Calu3 (cell line): Measurements from ENCODE around the gene TMEM238. TPM values are rescaled to one million over a fixed set of nuclear protein-coding genes. Genes with fewer than 3 reads are reported as not detected.
"Not testable (repeated sequence)": the region's sequence is repeated elsewhere in the genome, so short reads cannot be mapped to it uniquely, and the experiment has no call there.

Experiments used
- BruUV-seq: library from RNA; stranded (reverse); fragments of 400-500 nt; replicated peaks from 2 replicates; lab custom pipeline; 2021; lab: Mats Ljungman, UMichigan
- CTCF ChIA-PET: fragments of 300-600 bp; sonication (Branson Sonifier 250); formaldehyde crosslinking; loops from one replicate; lab custom pipeline; 2022; ENCODE audit warnings: antibody characterized with exemption; lab: Charles Lee
- DNase-seq: peaks from one replicate; pipeline ENCODE4 v3.0.0; 2022
- H3K27ac Mint-ChIP-seq: one replicate; pipeline ENCODE4 v1.8.0; 2022; ENCODE audit warnings: mixed read lengths; ENCODE audit not compliant: unreplicated experiment
- H3K27me3 Mint-ChIP-seq: one replicate; pipeline ENCODE4 v1.8.0; 2022; ENCODE audit warnings: mixed read lengths; ENCODE audit not compliant: unreplicated experiment
- H3K36me3 Mint-ChIP-seq: one replicate; pipeline ENCODE4 v1.8.0; 2022; ENCODE audit warnings: mild to moderate bottlenecking, moderate library complexity, mixed read lengths; ENCODE audit not compliant: insufficient read depth, unreplicated experiment
- H3K4me1 Mint-ChIP-seq: one replicate; pipeline ENCODE4 v1.8.0; 2022; ENCODE audit warnings: mild to moderate bottlenecking, low read depth, mixed read lengths; ENCODE audit not compliant: unreplicated experiment
- H3K4me3 Mint-ChIP-seq: one replicate; pipeline ENCODE4 v1.8.0; 2022; ENCODE audit warnings: mild to moderate bottlenecking, low read depth, moderate library complexity, mixed read lengths; ENCODE audit not compliant: unreplicated experiment
- H3K9me3 Mint-ChIP-seq: one replicate; pipeline ENCODE4 v1.8.0; 2022; ENCODE audit warnings: low read depth, mixed read lengths; ENCODE audit not compliant: unreplicated experiment
- CTCF ChIP-seq: fragments of 200-600 bp; IDR thresholded peaks from one replicate; pipeline ENCODE4 v1.8.0; 2022; ENCODE audit warnings: antibody characterized with exemption; ENCODE audit not compliant: unreplicated experiment
- intact Hi-C: fragments of 100-400 bp; cut with micrococcal nuclease; formaldehyde crosslinking; loops from one replicate; pipeline ENCODE4 v1.10.0; 2022; ENCODE audit not compliant: unreplicated experiment
- total RNA-seq: library from RNA; stranded (reverse); gene quantifications from 2 replicates; pipeline ENCODE4 v1.2.3, GENCODE V29; 2022

TMEM238 gene
- total RNA-seq, 1 experiment from 2014 or later = 38.8 TPM

- peaks cover 56% of the 10 kb centered on the region for H3K36me3 Mint-ChIP-seq
- CTCF ChIA-PET = no interaction called here
- intact Hi-C loops = no loop called here
- TF ChIP-seq CTCF = no peak
- TSS peak; percentile 76 for BruUV-seq
- no peak for DNase-seq
- peak overlapping the region; percentile 78 for H3K4me3 Mint-ChIP-seq
- H3K27me3 Mint-ChIP-seq = peaks cover 24% of the 10 kb centered on the region
- H3K27ac Mint-ChIP-seq = peak overlapping the region; percentile 96
- H3K4me1 Mint-ChIP-seq = peaks cover 17% of the 10 kb centered on the region
- H3K9me3 Mint-ChIP-seq = peaks cover 2% of the 10 kb centered on the region
Measured at GRCh38 chr19:55408533-55408872, 24.4 kb upstream of the TMEM238 start.

GRCh38 chr19:55407800-55408532, 23.9 kb upstream of the TMEM238 start:
- DNase-seq = peak; percentile 98
- H3K27me3 Mint-ChIP-seq = peaks cover 24% of the 10 kb centered on the region
- H3K4me3 Mint-ChIP-seq = peak overlapping the region; percentile 78
- H3K9me3 Mint-ChIP-seq = peaks cover 2% of the 10 kb centered on the region
- intact Hi-C loops = no loop called here
- no TSS peak for BruUV-seq
- CTCF ChIA-PET = interaction anchor here (0.7 to 1.4 kb wide), 2 partner anchors 21 to 248 kb away, joined by 3 read pairs; no protein-coding TSS in a partner anchor
- TF ChIP-seq CTCF = no peak
- peaks cover 61% of the 10 kb centered on the region for H3K36me3 Mint-ChIP-seq
- H3K27ac Mint-ChIP-seq = peak overlapping the region; percentile 96
- peaks cover 17% of the 10 kb centered on the region for H3K4me1 Mint-ChIP-seq

GRCh38 chr19:55407550-55407799, 23.4 kb upstream of the TMEM238 start, which contains the start of gene UBE2S:
TSS of gene UBE2S (minus strand) at chr19:55407788. CDS start at chr19:55407589, 199 bp downstream.
- Mint-ChIP-seq H3K4me3 (peak within 1 kb of the TSS; percentile 78), H3K36me3 (peaks cover 66% of the 10 kb centered on the region), H3K27ac (peak within 1 kb of the TSS; percentile 96), H3K27me3 (peaks cover 24% of the 10 kb centered on the region), H3K4me1 (peaks cover 17% of the 10 kb centered on the region)
- DNase-seq, H3K9me3 Mint-ChIP-seq, BruUV-seq, intact Hi-C loops: not testable (repeated sequence)
- CTCF ChIA-PET = interaction anchor here (0.7 to 1.4 kb wide), 2 partner anchors 22 to 247 kb away, joined by 3 read pairs; no protein-coding TSS in a partner anchor

GRCh38 chr19:55406826-55407549, 22.9 kb upstream of the TMEM238 start:
- peak; percentile 32 for DNase-seq
- TSS peak; percentile 41 for BruUV-seq
- Mint-ChIP-seq H3K9me3 (peaks cover 2% of the 10 kb centered on the region), H3K36me3 (peaks cover 71% of the 10 kb centered on the region), H3K27me3 (peaks cover 24% of the 10 kb centered on the region), H3K27ac (peak overlapping the region; percentile 96), H3K4me3 (peak overlapping the region; percentile 78), H3K4me1 (peaks cover 17% of the 10 kb centered on the region)
- CTCF ChIA-PET = interaction anchor here (0.7 to 1.4 kb wide), 2 partner anchors 22 to 247 kb away, joined by 3 read pairs; no protein-coding TSS in a partner anchor
- TF ChIP-seq CTCF = no peak
- intact Hi-C loops = no loop called here
